Activated CD8-positive, alpha-beta memory T cell treated with anti-CD3 and anti-CD28 coated beads, Interleukin-2, amount 50 U/mL, for 1 hour (primary cell): ENCODE results near the gene C8G.

ENCODE experiments used
- DNase-seq: peaks from one replicate; pipeline ENCODE4 v3.0.0-alpha.2; 2020; ENCODE audit errors: extremely low read depth

Gene C8G

GRCh38 chr9:136920734-136921231 lies 24.3 kb upstream of the C8G start:
- DNase-seq = no peak

- DNase-seq = no peak
Measured at GRCh38 chr9:136921307-136921706, 23.7 kb upstream of the C8G start.

GRCh38 chr9:136921718-136922117 lies 23.3 kb upstream of the C8G start:
- DNase-seq = no peak

GRCh38 chr9:136922540-136922939 lies 22.5 kb upstream of the C8G start:
- DNase-seq = no peak

- DNase-seq = no peak
Measured at GRCh38 chr9:136923881-136924280, 21.2 kb upstream of the C8G start.

GRCh38 chr9:136925414-136926153 lies 19.5 kb upstream of the C8G start:
- no peak for DNase-seq

GRCh38 chr9:136926154-136926704 lies 18.8 kb upstream of the C8G start:
- DNase-seq = no peak

- no peak for DNase-seq
Measured at GRCh38 chr9:136926749-136927148, 18.3 kb upstream of the C8G start.

GRCh38 chr9:136927343-136928271 lies 17.4 kb upstream of the C8G start:
- DNase-seq = no peak

- no peak for DNase-seq
Measured at GRCh38 chr9:136928591-136928990, 16.5 kb upstream of the C8G start.

GRCh38 chr9:136930014-136930413 lies 15.0 kb upstream of the C8G start:
- DNase-seq = no peak

- DNase-seq = no peak
Measured at GRCh38 chr9:136931611-136932130, 13.4 kb upstream of the C8G start.

- no peak for DNase-seq
Measured at GRCh38 chr9:136934277-136934676, 10.8 kb upstream of the C8G start.

GRCh38 chr9:136935651-136936050 lies 9.4 kb upstream of the C8G start:
- DNase-seq = no peak

GRCh38 chr9:136936645-136937170 lies 8.3 kb upstream of the C8G start:
- DNase-seq = no peak

GRCh38 chr9:136937186-136938001 lies 7.6 kb upstream of the C8G start:
- no peak for DNase-seq

GRCh38 chr9:136939431-136939995 lies 5.5 kb upstream of the C8G start:
- DNase-seq = no peak

- no peak for DNase-seq
Measured at GRCh38 chr9:136939996-136940525, 5.0 kb upstream of the C8G start.

GRCh38 chr9:136940526-136941230 lies 4.4 kb upstream of the C8G start:
- DNase-seq = no peak
